GM04503 (cell line): ENCODE results near the gene PCSK5.
"Not testable (repeated sequence)": the region's sequence is repeated elsewhere in the genome, so short reads cannot be mapped to it uniquely, and the experiment has no call there.

Experiments
- DNase-seq: peaks from one replicate; pipeline ENCODE4 v3.0.0-alpha.2; 2012; ENCODE audit warnings: low read depth

The PCSK5 gene

GRCh38 chr9:76359365-76359764, 468.9 kb downstream of the PCSK5 start:
- DNase-seq: no peak

- no peak for DNase-seq
Measured at GRCh38 chr9:76359766-76360165, 469.3 kb downstream of the PCSK5 start.

- DNase-seq: not testable (repeated sequence)
Measured at GRCh38 chr9:76362332-76363031, 472.0 kb downstream of the PCSK5 start.

- DNase-seq: no peak
Measured at GRCh38 chr9:76363032-76363395, 472.5 kb downstream of the PCSK5 start.

- DNase-seq: no peak
Measured at GRCh38 chr9:76365028-76365427, 474.6 kb downstream of the PCSK5 start.

GRCh38 chr9:76366275-76366674, 475.8 kb downstream of the PCSK5 start:
- DNase-seq: no peak

GRCh38 chr9:76369583-76369982, 479.1 kb downstream of the PCSK5 start:
- DNase-seq: no peak

GRCh38 chr9:76370396-76371023, 480.0 kb downstream of the PCSK5 start:
- DNase-seq: no peak

GRCh38 chr9:76371901-76372300, 481.4 kb downstream of the PCSK5 start:
- DNase-seq: no peak

GRCh38 chr9:76372336-76372735, 481.9 kb downstream of the PCSK5 start:
- DNase-seq: no peak

- no peak for DNase-seq
Measured at GRCh38 chr9:76373173-76373783, 482.8 kb downstream of the PCSK5 start.

- DNase-seq: no peak
Measured at GRCh38 chr9:76373784-76374474, 483.5 kb downstream of the PCSK5 start.

- DNase-seq: peak; percentile 81
Measured at GRCh38 chr9:76374783-76375559, 484.5 kb downstream of the PCSK5 start.

- DNase-seq: no peak
Measured at GRCh38 chr9:76377791-76378190, 487.3 kb downstream of the PCSK5 start.

- no peak for DNase-seq
Measured at GRCh38 chr9:76378367-76379073, 488.0 kb downstream of the PCSK5 start.

GRCh38 chr9:76379494-76379893, 489.0 kb downstream of the PCSK5 start:
- DNase-seq: no peak

GRCh38 chr9:76390656-76391055, 500.2 kb downstream of the PCSK5 start:
- no peak for DNase-seq

GRCh38 chr9:76394195-76394959, 503.9 kb downstream of the PCSK5 start, which contains the start of gene RFK:
RFK (minus strand) TSS chr9:76394426; CDS start chr9:76394171, 255 bp downstream.
- DNase-seq: peak; percentile 56

GRCh38 chr9:76394960-76395252, 504.4 kb downstream of the PCSK5 start:
- DNase-seq: no peak

GRCh38 chr9:76395381-76395780, 504.9 kb downstream of the PCSK5 start:
- no peak for DNase-seq

GRCh38 chr9:76396144-76396543, 505.7 kb downstream of the PCSK5 start:
- no peak for DNase-seq
